Panc1 (cell line): Measurements from ENCODE around the gene SMARCB1. TPM values are rescaled to one million over a fixed set of nuclear protein-coding genes. Genes with fewer than 3 reads are reported as not detected.

ENCODE experiments used
- ATAC-seq: fragments of 200-7000 bp; cut with Tn5 transposase; 2 replicates; pipeline ENCODE4 v1.9.1; 2020; ENCODE audit warnings: mild to moderate bottlenecking, moderate library complexity
- BruUV-seq: library from RNA; stranded (reverse); fragments of 400-500 nt; replicated peaks from 2 replicates; lab custom pipeline; 2021; lab: Mats Ljungman, UMichigan
- CTCF ChIA-PET: fragments of 300-600 bp; sonication (Branson Sonifier 250); formaldehyde crosslinking; loops from one replicate; lab custom pipeline; 2022; ENCODE audit warnings: antibody characterized with exemption; lab: Charles Lee
- POLR2A ChIA-PET: fragments of 300-600 bp; sonication (Branson Sonifier 250); formaldehyde crosslinking; loops from one replicate; lab custom pipeline; 2022; ENCODE audit warnings: antibody characterized with exemption; lab: Charles Lee
- DNase-seq: peaks from one replicate; pipeline ENCODE4 v3.0.0-alpha.2; 2010; ENCODE audit warnings: low read depth, low spot score
- H3K27ac ChIP-seq: 2 replicates; pipeline ENCODE4 v1.5.1; 2011; ENCODE audit warnings: mild to moderate bottlenecking, low read length, inconsistent platforms
- H3K27me3 ChIP-seq: fragments of 200-500 bp; sonication (Bioruptor generic); 2 replicates; pipeline ENCODE4 v1.6.0; 2014; ENCODE audit warnings: low read length, inconsistent platforms; ENCODE audit not compliant: control insufficient read depth, insufficient read depth
- H3K36me3 ChIP-seq: fragments of 200-500 bp; sonication (Bioruptor generic); 2 replicates; pipeline ENCODE4 v1.5.1; 2014; ENCODE audit warnings: inconsistent platforms, mild to moderate bottlenecking, low read length, moderate library complexity; ENCODE audit not compliant: control insufficient read depth, insufficient read depth
- H3K4me1 ChIP-seq: 2 replicates; pipeline ENCODE4 v1.5.1; 2011; ENCODE audit warnings: inconsistent platforms, mild to moderate bottlenecking, low read length, moderate library complexity; ENCODE audit not compliant: control insufficient read depth, insufficient read depth
- H3K4me3 ChIP-seq, 2 experiments: 2 replicates each; pipeline ENCODE4 v1.5.1; 2011 to 2012; ENCODE audit warnings: low read depth in 2 of 2, low read length in 2 of 2, mild to moderate bottlenecking in 2 of 2, inconsistent platforms in 1 of 2, moderate library complexity in 1 of 2
- H3K9me3 ChIP-seq: fragments of 200-500 bp; sonication (Bioruptor generic); 2 replicates; pipeline ENCODE4 v1.5.1; 2014; ENCODE audit warnings: low read depth, mild to moderate bottlenecking, inconsistent platforms, low read length, moderate library complexity; ENCODE audit not compliant: control insufficient read depth, insufficient read depth
- CTCF ChIP-seq: fragments of 450-650 bp; IDR thresholded peaks from 2 replicates; pipeline ENCODE4 v1.5.1; 2017; ENCODE audit warnings: mild to moderate bottlenecking
- POLR2AphosphoS5 ChIP-seq: IDR thresholded peaks from 2 replicates; pipeline ENCODE4 v1.6.1; 2012; ENCODE audit warnings: mild to moderate bottlenecking, low read depth, low read length, moderate library complexity
- SIN3A ChIP-seq: IDR thresholded peaks from 2 replicates; pipeline ENCODE4 v1.6.1; 2012; ENCODE audit warnings: low read depth, mild to moderate bottlenecking, low read length, moderate library complexity, borderline replicate concordance; ENCODE audit not compliant: insufficient read depth
- TCF7L2 ChIP-seq: IDR thresholded peaks from 2 replicates; pipeline ENCODE4 v1.6.1; 2011; ENCODE audit warnings: mild to moderate bottlenecking, low read depth, low read length, inconsistent platforms
- in situ Hi-C: cut with HindIII; loops from 2 replicates; pipeline ENCODE4 v1.10.0; 2016; ENCODE audit warnings: low sequenced_read_pairs, low pct_unique_long_range_greater_than_20kb
- intact Hi-C: fragments of 100-400 bp; cut with micrococcal nuclease; formaldehyde crosslinking; loops from one replicate; pipeline ENCODE4 v1.10.0; 2022; ENCODE audit not compliant: unreplicated experiment
- total RNA-seq: library from RNA; stranded (reverse); gene quantifications from one replicate; pipeline ENCODE4 v1.2.1, GENCODE V29; 2021; ENCODE audit not compliant: unreplicated experiment
- TF ChIP-seq, protein P1 (sequence below), 2 experiments: IDR thresholded peaks; 2 replicates each; pipeline ENCODE4 v1.6.1; 2011 to 2012; ENCODE audit warnings: low read depth in 2 of 2, control low read depth in 1 of 2, low read length in 1 of 2, mild to moderate bottlenecking in 1 of 2, moderate library complexity in 1 of 2; ENCODE audit not compliant: insufficient read depth in 1 of 2

SMARCB1 gene
- total RNA-seq, 1 experiment from 2014 or later = 70.2 TPM

- Histone ChIP-seq H3K9me3 (no peaks in the 10 kb centered on the region), H3K27ac (no peak overlapping the region), H3K36me3 (no peaks in the 10 kb centered on the region), H3K4me1 (no peaks in the 10 kb centered on the region), H3K27me3 (no peaks in the 10 kb centered on the region), H3K4me3 (no peak overlapping the region)
- ATAC-seq (no peak), DNase-seq (no peak)
- CTCF ChIA-PET = interaction anchor here (1.0 kb wide), 1 partner anchor 15 kb away, joined by 3 read pairs; no protein-coding TSS in a partner anchor
- POLR2A ChIA-PET = interaction anchor here (1.4 kb wide), 1 partner anchor 23 kb away, joined by 3 read pairs; the partner anchor contains the start of gene SLC2A11
- no TSS peak for BruUV-seq
- intact Hi-C loops (no loop called here), in situ Hi-C loops (no loop called here)
- TF ChIP-seq POLR2AphosphoS5 = no peak
- TF ChIP-seq TCF7L2 = no peak
- no peak for TF ChIP-seq CTCF
- no peak for TF ChIP-seq SIN3A
- TF ChIP-seq, protein P1, sequence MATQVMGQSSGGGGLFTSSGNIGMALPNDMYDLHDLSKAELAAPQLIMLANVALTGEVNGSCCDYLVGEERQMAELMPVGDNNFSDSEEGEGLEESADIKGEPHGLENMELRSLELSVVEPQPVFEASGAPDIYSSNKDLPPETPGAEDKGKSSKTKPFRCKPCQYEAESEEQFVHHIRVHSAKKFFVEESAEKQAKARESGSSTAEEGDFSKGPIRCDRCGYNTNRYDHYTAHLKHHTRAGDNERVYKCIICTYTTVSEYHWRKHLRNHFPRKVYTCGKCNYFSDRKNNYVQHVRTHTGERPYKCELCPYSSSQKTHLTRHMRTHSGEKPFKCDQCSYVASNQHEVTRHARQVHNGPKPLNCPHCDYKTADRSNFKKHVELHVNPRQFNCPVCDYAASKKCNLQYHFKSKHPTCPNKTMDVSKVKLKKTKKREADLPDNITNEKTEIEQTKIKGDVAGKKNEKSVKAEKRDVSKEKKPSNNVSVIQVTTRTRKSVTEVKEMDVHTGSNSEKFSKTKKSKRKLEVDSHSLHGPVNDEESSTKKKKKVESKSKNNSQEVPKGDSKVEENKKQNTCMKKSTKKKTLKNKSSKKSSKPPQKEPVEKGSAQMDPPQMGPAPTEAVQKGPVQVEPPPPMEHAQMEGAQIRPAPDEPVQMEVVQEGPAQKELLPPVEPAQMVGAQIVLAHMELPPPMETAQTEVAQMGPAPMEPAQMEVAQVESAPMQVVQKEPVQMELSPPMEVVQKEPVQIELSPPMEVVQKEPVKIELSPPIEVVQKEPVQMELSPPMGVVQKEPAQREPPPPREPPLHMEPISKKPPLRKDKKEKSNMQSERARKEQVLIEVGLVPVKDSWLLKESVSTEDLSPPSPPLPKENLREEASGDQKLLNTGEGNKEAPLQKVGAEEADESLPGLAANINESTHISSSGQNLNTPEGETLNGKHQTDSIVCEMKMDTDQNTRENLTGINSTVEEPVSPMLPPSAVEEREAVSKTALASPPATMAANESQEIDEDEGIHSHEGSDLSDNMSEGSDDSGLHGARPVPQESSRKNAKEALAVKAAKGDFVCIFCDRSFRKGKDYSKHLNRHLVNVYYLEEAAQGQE (IDR thresholded peaks at IDR 0.05; ENCODE audit: insufficient read depth in 1 of 2, low read depth in 2 of 2, low read length in 1 of 2) = no peak
Observed at GRCh38 chr22:23834406-23834792, 47.6 kb downstream of the SMARCB1 start.

DNA sequence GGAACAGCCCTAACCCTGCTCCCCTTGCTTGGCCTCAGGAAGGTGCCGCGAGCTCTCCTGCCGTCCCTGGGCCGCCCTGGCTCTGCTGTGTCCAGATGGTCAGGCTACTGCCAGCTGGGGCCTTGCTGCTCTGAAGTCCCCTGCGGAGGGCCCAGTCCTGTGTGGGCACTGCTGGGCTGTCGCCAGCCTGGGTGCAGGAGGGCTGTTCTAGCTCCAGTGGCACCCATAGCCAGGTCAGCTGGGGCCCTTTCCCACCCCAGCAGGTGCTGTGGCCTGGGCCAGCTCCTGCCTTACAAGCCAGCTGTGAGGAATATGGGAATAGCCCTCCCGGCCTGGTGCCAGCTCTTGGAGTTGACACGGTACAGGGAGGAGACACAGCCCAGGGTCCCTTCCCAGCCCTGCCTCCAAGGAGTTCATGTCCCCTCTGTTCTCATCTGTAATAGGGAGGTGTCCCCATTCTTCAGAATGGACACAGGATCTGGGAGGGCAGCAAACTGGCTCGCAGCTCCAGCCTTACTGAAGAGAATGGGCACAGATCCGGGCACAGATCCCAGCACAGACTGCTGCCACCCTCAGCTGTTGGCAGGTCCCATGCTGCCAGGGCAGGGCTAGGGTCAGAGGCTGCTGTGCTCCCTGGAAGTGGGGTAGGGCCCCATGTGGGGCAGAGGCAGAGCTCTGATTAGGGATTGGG, 48.2 kb downstream of the SMARCB1 start:
- Histone ChIP-seq H3K27me3 (no peaks in the 10 kb centered on the region), H3K27ac (no peak overlapping the region), H3K36me3 (no peaks in the 10 kb centered on the region), H3K4me1 (no peaks in the 10 kb centered on the region), H3K9me3 (no peaks in the 10 kb centered on the region), H3K4me3 (no peak overlapping the region)
- in situ Hi-C loops = no loop called here
- ChIA-PET CTCF (interaction anchor here (1.0 kb wide), 1 partner anchor 15 kb away, joined by 3 read pairs; no protein-coding TSS in a partner anchor), POLR2A (interaction anchor here (1.4 kb wide), 1 partner anchor 22 kb away, joined by 3 read pairs; the partner anchor contains the start of gene SLC2A11)
- DNase-seq = no peak
- no peak for ATAC-seq
- intact Hi-C loops = no loop called here
- TF ChIP-seq CTCF (no peak), POLR2AphosphoS5 (no peak), TCF7L2 (no peak), SIN3A (no peak)
- TF ChIP-seq, protein P1 (IDR thresholded peaks at IDR 0.05; ENCODE audit: insufficient read depth in 1 of 2, low read depth in 2 of 2, low read length in 1 of 2) = no peak
- no TSS peak for BruUV-seq
